HepG2 (cell line): ENCODE results near the gene PAIP2. TPM values are rescaled to one million over a fixed set of nuclear protein-coding genes. Genes with fewer than 3 reads are reported as not detected.

Experiments
- ARID4A ChIP-seq: sonication (generic); formaldehyde crosslinking; IDR thresholded peaks from 2 replicates; pipeline ENCODE4 v1.5.0; 2020; ENCODE audit warnings: mild to moderate bottlenecking, missing genetic modification reagents, borderline replicate concordance
- CEBPG ChIP-seq: IDR thresholded peaks from 2 replicates; pipeline ENCODE4 v1.6.1; 2016
- DMTF1 ChIP-seq: sonication (generic); formaldehyde crosslinking; IDR thresholded peaks from 2 replicates; pipeline ENCODE4 v1.4.0; 2020; ENCODE audit warnings: mild to moderate bottlenecking, missing genetic modification reagents
- DNMT1 ChIP-seq: sonication (generic); formaldehyde crosslinking; IDR thresholded peaks from 2 replicates; pipeline ENCODE4 v1.5.1; 2020; ENCODE audit warnings: mild to moderate bottlenecking, missing genetic modification reagents
- GATAD2A ChIP-seq: IDR thresholded peaks from 2 replicates; pipeline ENCODE4 v1.6.1; 2016
- ISX ChIP-seq: sonication (generic); formaldehyde crosslinking; conservative IDR thresholded peaks from 2 replicates; pipeline ENCODE4 v1.5.0; 2020; ENCODE audit warnings: missing genetic modification reagents
- SMYD3 ChIP-seq: sonication (generic); formaldehyde crosslinking; IDR thresholded peaks from 2 replicates; pipeline ENCODE4 v1.8.1; 2023; ENCODE audit warnings: mild to moderate bottlenecking, missing genetic modification reagents
- XBP1 ChIP-seq: sonication (generic); formaldehyde crosslinking; IDR thresholded peaks from 2 replicates; pipeline ENCODE4 v1.5.0; 2020; ENCODE audit warnings: missing genetic modification reagents
- ZBTB38 ChIP-seq: sonication (generic); formaldehyde crosslinking; IDR thresholded peaks from 2 replicates; pipeline ENCODE4 v1.5.1; 2020; ENCODE audit warnings: mild to moderate bottlenecking, missing genetic modification reagents
- ZNF18 ChIP-seq: sonication (generic); formaldehyde crosslinking; IDR thresholded peaks from 2 replicates; pipeline ENCODE4 v1.8.0; 2022; ENCODE audit warnings: mild to moderate bottlenecking, missing genetic modification reagents; ENCODE audit not compliant: insufficient replicate concordance
- ZNF383 ChIP-seq: sonication (generic); formaldehyde crosslinking; IDR thresholded peaks from 2 replicates; pipeline ENCODE4 v1.4.0; 2020; ENCODE audit warnings: missing genetic modification reagents, mild to moderate bottlenecking, borderline replicate concordance
- ZNF549 ChIP-seq: sonication (generic); formaldehyde crosslinking; IDR thresholded peaks from 2 replicates; pipeline ENCODE4 v1.5.0; 2020; ENCODE audit warnings: missing genetic modification reagents
- ZNF577 ChIP-seq: sonication (generic); formaldehyde crosslinking; IDR thresholded peaks from 2 replicates; pipeline ENCODE4 v1.4.0; 2020; ENCODE audit warnings: mild to moderate bottlenecking, low read depth, missing genetic modification reagents, borderline replicate concordance
- ZNF614 ChIP-seq: IDR thresholded peaks from 2 replicates; pipeline ENCODE4 v1.6.1; 2018; ENCODE audit warnings: missing biosample characterization, missing genetic modification reagents, inconsistent platforms, borderline replicate concordance
- polyA plus RNA-seq, 8 experiments: library from polyadenylated mRNA; depleted of rRNA in 3 of 8; stranded (reverse) in 7 of 8; unstranded in 1 of 8; fragments of >200 nt; fragmentation: Illumina TruSeq in 4 of 8; extraction: Trizol in 4 of 8; gene quantifications; 2 replicates each; pipeline versions ENCODE4 v1.2.1 to v1.2.3, GENCODE V29; 2011 to 2016; ENCODE audit warnings: low read depth in 4 of 8, missing spikeins in 1 of 8, mixed read lengths in 1 of 8; ENCODE audit not compliant: insufficient read depth in 1 of 8
- total RNA-seq, 5 experiments: library from RNA; depleted of rRNA; stranded (reverse); fragments of >200 nt; fragmentation: Illumina TruSeq; extraction: Trizol; gene quantifications; 2 replicates each; pipeline ENCODE4 v1.2.3, GENCODE V29; 2016; ENCODE audit warnings: low read depth in 1 of 5
- TF ChIP-seq, protein P1 (sequence below): sonication (generic); formaldehyde crosslinking; IDR thresholded peaks from 2 replicates; pipeline ENCODE4 v1.8.1; 2023; ENCODE audit warnings: mild to moderate bottlenecking, inconsistent platforms, moderate library complexity, missing genetic modification reagents, borderline replicate concordance
- TF ChIP-seq, protein P2 (sequence below): IDR thresholded peaks from 2 replicates; pipeline ENCODE4 v1.6.1; 2016; ENCODE audit warnings: control low read depth

The PAIP2 gene
- total and polyA plus RNA-seq, 2 of the 13 experiments (the other 11 are each of a cell fraction or from before 2014, with no cell fraction given) = 61.5 to 76.3 TPM

DNA sequence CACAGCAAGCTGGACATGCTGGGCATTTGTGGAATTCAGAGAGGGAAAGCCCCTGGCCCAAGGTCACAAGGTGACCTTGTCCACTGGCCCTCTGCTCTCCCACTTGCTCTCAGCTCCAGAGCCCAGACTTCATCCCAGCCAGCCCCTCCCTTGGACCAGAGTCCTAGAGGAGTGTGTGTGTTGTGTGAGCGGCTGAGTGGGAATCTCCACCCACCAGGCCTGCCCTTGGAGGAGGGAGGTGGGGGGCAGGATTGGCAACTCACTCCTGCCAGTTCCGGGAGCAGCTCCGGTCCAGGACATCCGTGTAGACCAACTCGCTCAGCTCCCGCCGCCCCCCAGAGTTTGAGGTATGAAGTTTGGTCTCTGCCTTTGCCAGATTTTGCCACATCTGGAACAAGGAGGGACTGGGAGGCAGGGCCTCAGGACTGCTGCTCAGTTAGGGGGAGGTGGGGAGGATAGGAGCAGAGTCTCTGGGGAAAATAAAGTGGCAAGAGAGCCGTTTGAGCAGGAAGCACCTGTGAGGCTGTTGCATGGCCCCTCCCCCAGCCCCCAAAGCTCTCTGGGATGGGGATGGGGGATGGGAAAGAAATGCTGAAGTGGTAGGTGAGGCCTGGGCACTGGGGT lies 46.7 kb downstream of the PAIP2 start (continued):
- TF ChIP-seq, protein P1, sequence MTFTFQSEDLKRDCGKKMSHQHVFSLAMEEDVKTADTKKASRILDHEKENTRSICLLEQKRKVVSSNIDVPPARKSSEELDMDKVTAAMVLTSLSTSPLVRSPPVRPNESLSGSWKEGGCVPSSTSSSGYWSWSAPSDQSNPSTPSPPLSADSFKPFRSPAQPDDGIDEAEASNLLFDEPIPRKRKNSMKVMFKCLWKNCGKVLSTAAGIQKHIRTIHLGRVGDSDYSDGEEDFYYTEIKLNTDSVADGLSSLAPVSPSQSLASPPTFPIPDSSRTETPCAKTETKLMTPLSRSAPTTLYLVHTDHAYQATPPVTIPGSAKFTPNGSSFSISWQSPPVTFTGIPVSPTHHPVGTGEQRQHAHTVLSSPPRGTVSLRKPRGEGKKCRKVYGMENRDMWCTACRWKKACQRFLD (CRISPR knock-in tag) = no peak
- TF ChIP-seq CEBPG (CRISPR knock-in tag) (no peak), GATAD2A (peak; percentile 57; the same call in 1 of the 2 replicates), ZNF577 (CRISPR knock-in tag) (no peak), ZNF18 (CRISPR knock-in tag) (no peak), ARID4A (CRISPR knock-in tag) (peak; percentile 62; the same call in 1 of the 2 replicates), ZNF549 (CRISPR knock-in tag) (no peak), ZNF383 (no peak), SMYD3 (no peak), ISX (no peak), ZNF614 (CRISPR knock-in tag) (no peak), XBP1 (CRISPR knock-in tag) (no peak), ZBTB38 (CRISPR knock-in tag) (no peak), DNMT1 (CRISPR knock-in tag) (no peak), DMTF1 (no peak)
- TF ChIP-seq, protein P2, sequence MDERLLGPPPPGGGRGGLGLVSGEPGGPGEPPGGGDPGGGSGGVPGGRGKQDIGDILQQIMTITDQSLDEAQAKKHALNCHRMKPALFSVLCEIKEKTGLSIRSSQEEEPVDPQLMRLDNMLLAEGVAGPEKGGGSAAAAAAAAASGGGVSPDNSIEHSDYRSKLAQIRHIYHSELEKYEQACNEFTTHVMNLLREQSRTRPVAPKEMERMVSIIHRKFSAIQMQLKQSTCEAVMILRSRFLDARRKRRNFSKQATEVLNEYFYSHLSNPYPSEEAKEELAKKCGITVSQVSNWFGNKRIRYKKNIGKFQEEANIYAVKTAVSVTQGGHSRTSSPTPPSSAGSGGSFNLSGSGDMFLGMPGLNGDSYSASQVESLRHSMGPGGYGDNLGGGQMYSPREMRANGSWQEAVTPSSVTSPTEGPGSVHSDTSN = no peak
